IPS DF 6.9 (cell line): ENCODE measurements around the gene MYO1E.

Source experiments
- DNase-seq: peaks from one replicate; pipeline ENCODE4 v3.0.0-alpha.2; 2013; ENCODE audit warnings: low read depth, low spot score
- H3K27ac ChIP-seq: one replicate; pipeline ENCODE4 v1.5.1; 2013; ENCODE audit warnings: low read length, control low read depth
- H3K27me3 ChIP-seq: 2 replicates; pipeline ENCODE4 v1.6.1; 2013; ENCODE audit warnings: mild to moderate bottlenecking, low read length; ENCODE audit not compliant: control insufficient read depth, insufficient read depth
- H3K36me3 ChIP-seq: 2 replicates; pipeline ENCODE4 v1.6.1; 2013; ENCODE audit warnings: low read length; ENCODE audit not compliant: control insufficient read depth, insufficient read depth
- H3K4me1 ChIP-seq: 2 replicates; pipeline ENCODE4 v1.6.1; 2013; ENCODE audit warnings: low read length; ENCODE audit not compliant: control insufficient read depth, insufficient read depth
- H3K4me3 ChIP-seq: 2 replicates; pipeline ENCODE4 v1.5.1; 2013; ENCODE audit warnings: mild to moderate bottlenecking, low read length
- H3K9me3 ChIP-seq: 2 replicates; pipeline ENCODE4 v1.6.1; 2013; ENCODE audit warnings: low read length, inconsistent platforms; ENCODE audit not compliant: control insufficient read depth, insufficient read depth
- WGBS: extraction: QIAGEN DNeasy Blood & Tissue Kit; methylation state at CpG from one replicate; pipeline ENCODE4 v1.1.7; 2013; ENCODE audit warnings: mixed read lengths, missing lambda C conversion rate; ENCODE audit not compliant: insufficient read length, insufficient coverage; 5-methylcytosine and 5-hydroxymethylcytosine counted together

Gene MYO1E

DNA sequence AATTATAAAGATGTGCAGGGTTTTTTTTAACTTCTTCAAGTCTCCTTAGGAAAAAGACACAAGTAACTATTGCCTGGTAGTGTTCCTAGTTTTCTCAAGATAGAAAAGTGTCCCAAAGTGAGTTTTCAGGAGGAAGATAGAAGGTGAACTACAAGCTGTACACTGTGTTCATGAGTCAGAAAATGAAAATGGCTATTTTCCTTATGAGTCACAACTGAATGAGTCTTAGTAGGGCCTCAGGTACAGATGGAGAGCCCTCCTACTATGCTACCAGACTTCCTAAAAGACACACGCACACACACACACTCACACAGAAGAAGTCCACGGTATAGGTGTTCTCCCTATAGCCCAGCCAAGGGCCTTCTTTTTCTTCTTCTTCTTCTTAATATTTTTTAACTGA is 3.1 kb downstream of the MYO1E start:
- Histone ChIP-seq H3K4me3 (no peak overlapping the region), H3K9me3 (no peaks in the 10 kb centered on the region), H3K4me1 (no peaks in the 10 kb centered on the region; the same call in 1 of the 2 replicates), H3K27ac (no peak overlapping the region), H3K36me3 (no peaks in the 10 kb centered on the region), H3K27me3 (no peaks in the 10 kb centered on the region)
- no CpG with 5 or more reads among the region's 2 CpGs for WGBS
- no peak for DNase-seq

- no peak overlapping the region for H3K27ac ChIP-seq
- H3K36me3 ChIP-seq, result no peaks in the 10 kb centered on the region
- H3K4me1 ChIP-seq, result no peaks in the 10 kb centered on the region; the same call in 1 of the 2 replicates
- no peak overlapping the region for H3K4me3 ChIP-seq
- H3K9me3 ChIP-seq, result no peaks in the 10 kb centered on the region
- no peak for DNase-seq
- H3K27me3 ChIP-seq, result no peaks in the 10 kb centered on the region
- whole genome bisulfite sequencing, result no CpG with 5 or more reads among the region's 5 CpGs
Measured at GRCh38 chr15:59367022-59367451, 5.6 kb downstream of the MYO1E start.

DNA sequence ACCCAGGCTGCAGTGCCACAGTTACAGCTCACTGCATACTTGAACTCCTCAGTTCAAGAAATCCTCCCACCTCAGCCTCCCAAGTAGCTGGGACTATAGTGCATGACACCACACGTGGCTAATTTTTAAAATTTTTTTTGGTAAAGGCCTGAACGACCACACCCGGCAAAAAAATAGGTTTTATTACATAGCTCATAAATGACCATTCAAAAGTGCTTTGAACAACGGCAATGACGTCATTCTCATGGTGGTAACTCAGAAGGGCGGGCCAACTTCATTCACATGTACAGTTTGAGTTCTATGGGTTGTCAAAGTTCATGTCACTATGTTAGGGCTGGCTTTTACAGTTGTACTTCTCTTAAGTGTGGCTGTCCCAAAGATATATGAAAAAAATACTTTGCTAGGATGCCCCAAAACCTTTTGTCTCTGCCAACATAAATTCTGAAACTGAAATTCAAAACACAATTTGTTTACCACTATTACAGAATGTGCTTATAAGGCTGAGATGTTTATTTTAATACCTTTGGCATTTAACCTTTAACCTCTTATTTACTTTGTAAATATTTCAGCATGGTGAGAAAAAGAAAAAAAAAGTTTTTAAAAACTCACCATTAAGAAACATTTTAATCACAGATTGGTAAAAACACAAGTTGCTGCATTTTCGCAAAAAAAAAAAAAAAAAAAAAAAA is 6.2 kb downstream of the MYO1E start:
- no peaks in the 10 kb centered on the region for H3K27me3 ChIP-seq
- no peak for DNase-seq
- H3K4me1 ChIP-seq, result no peaks in the 10 kb centered on the region; the same call in 1 of the 2 replicates
- H3K36me3 ChIP-seq, result no peaks in the 10 kb centered on the region
- no peak overlapping the region for H3K4me3 ChIP-seq
- H3K9me3 ChIP-seq, result no peaks in the 10 kb centered on the region
- no CpG with 5 or more reads among the region's 7 CpGs for WGBS
- no peak overlapping the region for H3K27ac ChIP-seq

GRCh38 chr15:59364248-59364647 is 8.4 kb downstream of the MYO1E start:
- Histone ChIP-seq H3K27ac (no peak overlapping the region), H3K27me3 (no peaks in the 10 kb centered on the region), H3K4me3 (no peak overlapping the region), H3K36me3 (no peaks in the 10 kb centered on the region), H3K9me3 (no peaks in the 10 kb centered on the region), H3K4me1 (peaks cover 3% of the 10 kb centered on the region)
- WGBS, result no CpG with 5 or more reads among the region's 4 CpGs
- no peak for DNase-seq

GRCh38 chr15:59362331-59362730 is 10.3 kb downstream of the MYO1E start:
- no peaks in the 10 kb centered on the region for H3K36me3 ChIP-seq

GRCh38 chr15:59360896-59361295 is 11.8 kb downstream of the MYO1E start:
- Histone ChIP-seq H3K4me3 (no peak overlapping the region), H3K27me3 (no peaks in the 10 kb centered on the region), H3K9me3 (no peaks in the 10 kb centered on the region), H3K4me1 (peaks cover 4% of the 10 kb centered on the region), H3K36me3 (no peaks in the 10 kb centered on the region), H3K27ac (no peak overlapping the region)
- no CpG with 5 or more reads among the region's 2 CpGs for WGBS
- DNase-seq, result no peak

More at GRCh38 chr15:59362331-59362730, 10.3 kb downstream of the MYO1E start:
- Histone ChIP-seq H3K27ac (no peak overlapping the region), H3K4me3 (no peak overlapping the region), H3K9me3 (no peaks in the 10 kb centered on the region), H3K4me1 (peaks cover 3% of the 10 kb centered on the region), H3K27me3 (no peaks in the 10 kb centered on the region)
- WGBS, result no CpG with 5 or more reads among the region's 2 CpGs
- DNase-seq, result no peak

DNA sequence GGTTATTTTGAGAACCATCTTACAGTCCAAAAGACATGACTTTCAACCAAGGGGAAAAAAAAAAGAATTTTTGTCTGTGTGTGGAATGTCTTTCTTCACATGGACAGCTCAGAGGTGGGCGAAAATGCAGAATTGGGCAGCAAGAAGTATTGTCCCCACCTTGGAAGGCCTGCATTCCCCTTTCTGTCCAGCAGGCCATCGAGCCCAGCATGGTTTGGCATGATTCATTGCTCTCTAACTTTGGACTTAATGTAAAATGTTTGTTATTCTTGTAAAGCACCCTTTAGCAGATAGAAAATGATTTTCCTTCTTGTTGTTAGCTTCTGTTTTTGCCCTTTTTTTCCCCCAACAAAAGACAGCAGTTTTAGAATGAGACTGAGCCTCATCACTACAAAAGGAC is 12.4 kb downstream of the MYO1E start:
- DNase-seq, result no peak
- H3K36me3 ChIP-seq, result no peaks in the 10 kb centered on the region
- no CpG with 5 or more reads among the region's 2 CpGs for WGBS
- H3K27me3 ChIP-seq, result no peaks in the 10 kb centered on the region
- no peaks in the 10 kb centered on the region for H3K9me3 ChIP-seq
- H3K4me1 ChIP-seq, result peaks cover 4% of the 10 kb centered on the region
- H3K27ac ChIP-seq, result no peak overlapping the region
- H3K4me3 ChIP-seq, result no peak overlapping the region

DNA sequence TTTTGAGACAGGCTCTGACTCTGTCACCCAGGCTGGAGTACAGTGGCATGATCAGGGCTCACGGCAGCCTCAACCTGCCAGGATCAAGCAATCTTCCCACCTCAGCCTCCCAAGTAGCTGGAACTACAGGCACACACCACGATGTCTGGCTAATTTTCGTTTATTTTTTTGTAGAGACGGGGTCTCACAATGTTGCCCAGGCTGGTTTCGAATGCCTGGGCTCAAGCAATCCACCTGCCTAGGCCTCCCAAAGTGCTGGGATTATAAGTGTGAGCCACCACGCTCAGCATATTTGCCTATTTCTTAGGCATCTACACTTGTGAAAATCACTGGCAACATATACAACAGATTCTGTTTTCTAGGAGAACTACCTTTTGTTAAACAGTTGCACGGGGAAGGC is 16.9 kb downstream of the MYO1E start:
- Histone ChIP-seq H3K27ac (no peak overlapping the region), H3K27me3 (no peaks in the 10 kb centered on the region), H3K9me3 (no peaks in the 10 kb centered on the region), H3K4me3 (no peak overlapping the region), H3K36me3 (no peaks in the 10 kb centered on the region), H3K4me1 (peaks cover 14% of the 10 kb centered on the region; the same call in 1 of the 2 replicates)
- DNase-seq, result no peak
- no CpG with 5 or more reads among the region's 7 CpGs for WGBS

GRCh38 chr15:59354417-59355031 is 18.1 kb downstream of the MYO1E start:
- H3K36me3 ChIP-seq, result no peaks in the 10 kb centered on the region
- no CpG with 5 or more reads among the region's 8 CpGs for WGBS
- H3K4me1 ChIP-seq, result peaks cover 14% of the 10 kb centered on the region; the same call in 1 of the 2 replicates
- DNase-seq, result no peak
- no peaks in the 10 kb centered on the region for H3K27me3 ChIP-seq
- no peaks in the 10 kb centered on the region for H3K9me3 ChIP-seq
- H3K4me3 ChIP-seq, result no peak overlapping the region
- H3K27ac ChIP-seq, result peak overlapping the region; percentile 20

DNA sequence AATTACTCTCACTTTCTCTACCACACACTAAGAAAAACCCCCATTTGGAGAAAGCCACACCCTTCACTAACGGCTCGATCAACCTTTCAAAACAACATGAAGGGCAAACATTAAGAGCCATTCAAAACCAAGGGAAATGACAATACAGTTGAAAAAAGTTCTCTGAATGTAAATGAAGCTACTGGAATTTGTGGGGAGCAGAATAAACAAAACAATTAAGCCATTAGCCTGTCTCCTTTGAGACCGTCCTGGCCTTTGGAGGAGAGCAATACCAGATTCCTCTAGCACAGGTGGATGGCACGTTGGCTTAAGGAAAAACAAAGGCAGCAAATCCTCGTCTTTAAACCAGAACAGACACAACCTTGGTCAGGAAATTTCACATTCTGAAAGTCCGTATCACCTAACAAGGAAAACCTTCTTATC is 18.7 kb downstream of the MYO1E start:
- peaks cover 14% of the 10 kb centered on the region; the same call in 1 of the 2 replicates for H3K4me1 ChIP-seq
- no peaks in the 10 kb centered on the region for H3K36me3 ChIP-seq
- no CpG with 5 or more reads among the region's 6 CpGs for WGBS
- no peak overlapping the region for H3K4me3 ChIP-seq
- H3K9me3 ChIP-seq, result no peaks in the 10 kb centered on the region
- DNase-seq, result peak; percentile 75
- no peaks in the 10 kb centered on the region for H3K27me3 ChIP-seq
- peak overlapping the region; percentile 20 for H3K27ac ChIP-seq
